GM06990 (cell line): ENCODE data around the gene DDX49.

Experiments
- DNase-seq: peaks from one replicate; pipeline ENCODE4 v3.0.0-alpha.2; 2011; ENCODE audit not compliant: insufficient read length; ENCODE audit errors: extremely low read depth
- H3K27me3 ChIP-seq: replicated peaks from 2 replicates; pipeline ENCODE4 v1.6.0; 2011; ENCODE audit warnings: low read length; ENCODE audit not compliant: control insufficient read depth, insufficient read depth
- H3K36me3 ChIP-seq: 2 replicates; pipeline ENCODE4 v1.5.1; 2011; ENCODE audit warnings: low read length; ENCODE audit not compliant: control insufficient read depth, insufficient read depth
- H3K4me3 ChIP-seq: replicated peaks from 2 replicates; pipeline ENCODE4 v1.5.1; 2011; ENCODE audit warnings: low read depth, mild to moderate bottlenecking, control low read depth, low read length
- CTCF ChIP-seq: IDR thresholded peaks from 2 replicates; pipeline ENCODE4 v1.5.1; 2011; ENCODE audit warnings: low read length, control low read depth, mild to moderate bottlenecking, inconsistent platforms; ENCODE audit not compliant: insufficient read depth, poor library complexity, severe bottlenecking

The DDX49 gene

GRCh38 chr19:18942692-18943091, 23.2 kb downstream of the DDX49 start:
- no peak for DNase-seq
- Histone ChIP-seq H3K4me3 (no peak overlapping the region), H3K36me3 (no peaks in the 10 kb centered on the region), H3K27me3 (no peaks in the 10 kb centered on the region; the same call in 1 of the 2 replicates)
- TF ChIP-seq CTCF = no peak

- Histone ChIP-seq H3K4me3 (no peak overlapping the region), H3K36me3 (no peaks in the 10 kb centered on the region), H3K27me3 (no peaks in the 10 kb centered on the region; the same call in 1 of the 2 replicates)
- no peak for DNase-seq
- TF ChIP-seq CTCF = no peak
Observed at GRCh38 chr19:18943465-18943864, 23.9 kb downstream of the DDX49 start.

GRCh38 chr19:18945297-18945696, 25.8 kb downstream of the DDX49 start:
- no peak for TF ChIP-seq CTCF
- Histone ChIP-seq H3K4me3 (no peak overlapping the region), H3K27me3 (no peaks in the 10 kb centered on the region), H3K36me3 (no peaks in the 10 kb centered on the region)
- no peak for DNase-seq

- H3K27me3 ChIP-seq = no peaks in the 10 kb centered on the region
- DNase-seq = no peak
- H3K4me3 ChIP-seq = no peak overlapping the region
- H3K36me3 ChIP-seq = no peaks in the 10 kb centered on the region
- no peak for TF ChIP-seq CTCF
Observed at GRCh38 chr19:18946335-18946734, 26.8 kb downstream of the DDX49 start.

- peak; percentile 51 for DNase-seq
- no peak overlapping the region for H3K4me3 ChIP-seq
- H3K36me3 ChIP-seq = no peaks in the 10 kb centered on the region
- TF ChIP-seq CTCF = no peak
- no peaks in the 10 kb centered on the region for H3K27me3 ChIP-seq
Observed at GRCh38 chr19:18946918-18947317, 27.4 kb downstream of the DDX49 start.

GRCh38 chr19:18948075-18948975, 28.8 kb downstream of the DDX49 start:
- Histone ChIP-seq H3K36me3 (no peaks in the 10 kb centered on the region), H3K4me3 (no peak overlapping the region), H3K27me3 (no peaks in the 10 kb centered on the region; the same call in 1 of the 2 replicates)
- no peak for DNase-seq
- TF ChIP-seq CTCF = no peak
